Ishikawa (cell line): Measurements from ENCODE around the gene DMD.

Experiments used
- CEBPB ChIP-seq: IDR thresholded peaks from 2 replicates; pipeline ENCODE4 v1.6.1; 2012
- CREB1 ChIP-seq: IDR thresholded peaks from 2 replicates; pipeline ENCODE4 v1.6.1; 2012; ENCODE audit warnings: low read depth
- EGR1 ChIP-seq: IDR thresholded peaks from 2 replicates; pipeline ENCODE4 v1.6.1; 2012
- EP300 ChIP-seq: IDR thresholded peaks from 2 replicates; pipeline ENCODE4 v1.6.1; 2012; ENCODE audit warnings: borderline replicate concordance
- FOXM1 ChIP-seq: IDR thresholded peaks from 2 replicates; pipeline ENCODE4 v1.6.1; 2012; ENCODE audit warnings: low read depth, borderline replicate concordance
- MAX ChIP-seq: IDR thresholded peaks from 2 replicates; pipeline ENCODE4 v1.6.1; 2012
- NFIC ChIP-seq: IDR thresholded peaks from 2 replicates; pipeline ENCODE4 v1.6.1; 2012
- RAD21 ChIP-seq: IDR thresholded peaks from 2 replicates; pipeline ENCODE4 v1.6.1; 2012; ENCODE audit warnings: low read depth
- TAF1 ChIP-seq: IDR thresholded peaks from 2 replicates; pipeline ENCODE4 v1.6.1; 2012; ENCODE audit warnings: low read depth, mild to moderate bottlenecking
- TCF12 ChIP-seq: IDR thresholded peaks from 2 replicates; pipeline ENCODE4 v1.6.1; 2012; ENCODE audit warnings: low read depth
- TEAD4 ChIP-seq: IDR thresholded peaks from 2 replicates; pipeline ENCODE4 v1.6.1; 2012
- YY1 ChIP-seq: IDR thresholded peaks from 2 replicates; pipeline ENCODE4 v1.6.1; 2012; ENCODE audit warnings: low read depth
- ZBTB7A ChIP-seq: IDR thresholded peaks from 2 replicates; pipeline ENCODE4 v1.6.1; 2012; ENCODE audit warnings: low read depth
- TF ChIP-seq, protein P1 (sequence below): IDR thresholded peaks from 2 replicates; pipeline ENCODE4 v1.6.1; 2012; ENCODE audit warnings: low read depth, mild to moderate bottlenecking
- TF ChIP-seq, protein P2 (sequence below): IDR thresholded peaks from 2 replicates; pipeline ENCODE4 v1.6.1; 2012

Gene DMD

DNA sequence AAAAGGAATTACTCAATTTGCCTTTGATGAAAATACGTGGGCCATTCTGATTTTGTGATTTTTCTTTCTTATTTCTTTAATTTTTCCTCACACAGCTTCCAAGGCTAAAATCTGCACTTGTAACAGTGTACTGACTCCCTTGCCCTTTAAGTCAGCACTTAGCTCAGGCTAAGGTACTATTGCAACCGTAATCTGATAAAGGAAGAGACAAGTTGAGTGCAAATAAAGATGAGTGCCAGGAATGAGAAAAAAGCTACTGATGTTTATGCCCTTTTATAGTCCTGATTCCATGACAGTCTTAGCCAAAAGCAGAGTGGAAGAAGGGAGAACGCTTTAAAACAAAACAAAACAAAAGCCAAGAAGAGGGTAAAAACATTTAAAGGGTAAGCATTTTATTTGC is 6.0 kb downstream of the DMD start:
- TF ChIP-seq, protein P1, sequence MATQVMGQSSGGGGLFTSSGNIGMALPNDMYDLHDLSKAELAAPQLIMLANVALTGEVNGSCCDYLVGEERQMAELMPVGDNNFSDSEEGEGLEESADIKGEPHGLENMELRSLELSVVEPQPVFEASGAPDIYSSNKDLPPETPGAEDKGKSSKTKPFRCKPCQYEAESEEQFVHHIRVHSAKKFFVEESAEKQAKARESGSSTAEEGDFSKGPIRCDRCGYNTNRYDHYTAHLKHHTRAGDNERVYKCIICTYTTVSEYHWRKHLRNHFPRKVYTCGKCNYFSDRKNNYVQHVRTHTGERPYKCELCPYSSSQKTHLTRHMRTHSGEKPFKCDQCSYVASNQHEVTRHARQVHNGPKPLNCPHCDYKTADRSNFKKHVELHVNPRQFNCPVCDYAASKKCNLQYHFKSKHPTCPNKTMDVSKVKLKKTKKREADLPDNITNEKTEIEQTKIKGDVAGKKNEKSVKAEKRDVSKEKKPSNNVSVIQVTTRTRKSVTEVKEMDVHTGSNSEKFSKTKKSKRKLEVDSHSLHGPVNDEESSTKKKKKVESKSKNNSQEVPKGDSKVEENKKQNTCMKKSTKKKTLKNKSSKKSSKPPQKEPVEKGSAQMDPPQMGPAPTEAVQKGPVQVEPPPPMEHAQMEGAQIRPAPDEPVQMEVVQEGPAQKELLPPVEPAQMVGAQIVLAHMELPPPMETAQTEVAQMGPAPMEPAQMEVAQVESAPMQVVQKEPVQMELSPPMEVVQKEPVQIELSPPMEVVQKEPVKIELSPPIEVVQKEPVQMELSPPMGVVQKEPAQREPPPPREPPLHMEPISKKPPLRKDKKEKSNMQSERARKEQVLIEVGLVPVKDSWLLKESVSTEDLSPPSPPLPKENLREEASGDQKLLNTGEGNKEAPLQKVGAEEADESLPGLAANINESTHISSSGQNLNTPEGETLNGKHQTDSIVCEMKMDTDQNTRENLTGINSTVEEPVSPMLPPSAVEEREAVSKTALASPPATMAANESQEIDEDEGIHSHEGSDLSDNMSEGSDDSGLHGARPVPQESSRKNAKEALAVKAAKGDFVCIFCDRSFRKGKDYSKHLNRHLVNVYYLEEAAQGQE: no peak
- TF ChIP-seq YY1: no peak
- TF ChIP-seq TEAD4: no peak
- no peak for TF ChIP-seq MAX
- TF ChIP-seq CREB1: no peak
- TF ChIP-seq RAD21: no peak
- no peak for TF ChIP-seq NFIC
- no peak for TF ChIP-seq TAF1
- no peak for TF ChIP-seq EGR1
- TF ChIP-seq, protein P2, sequence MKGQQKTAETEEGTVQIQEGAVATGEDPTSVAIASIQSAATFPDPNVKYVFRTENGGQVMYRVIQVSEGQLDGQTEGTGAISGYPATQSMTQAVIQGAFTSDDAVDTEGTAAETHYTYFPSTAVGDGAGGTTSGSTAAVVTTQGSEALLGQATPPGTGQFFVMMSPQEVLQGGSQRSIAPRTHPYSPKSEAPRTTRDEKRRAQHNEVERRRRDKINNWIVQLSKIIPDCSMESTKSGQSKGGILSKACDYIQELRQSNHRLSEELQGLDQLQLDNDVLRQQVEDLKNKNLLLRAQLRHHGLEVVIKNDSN: no peak
- no peak for TF ChIP-seq EP300
- no peak for TF ChIP-seq FOXM1
- TF ChIP-seq CEBPB: no peak
- no peak for TF ChIP-seq TCF12
- TF ChIP-seq ZBTB7A: no peak

DNA sequence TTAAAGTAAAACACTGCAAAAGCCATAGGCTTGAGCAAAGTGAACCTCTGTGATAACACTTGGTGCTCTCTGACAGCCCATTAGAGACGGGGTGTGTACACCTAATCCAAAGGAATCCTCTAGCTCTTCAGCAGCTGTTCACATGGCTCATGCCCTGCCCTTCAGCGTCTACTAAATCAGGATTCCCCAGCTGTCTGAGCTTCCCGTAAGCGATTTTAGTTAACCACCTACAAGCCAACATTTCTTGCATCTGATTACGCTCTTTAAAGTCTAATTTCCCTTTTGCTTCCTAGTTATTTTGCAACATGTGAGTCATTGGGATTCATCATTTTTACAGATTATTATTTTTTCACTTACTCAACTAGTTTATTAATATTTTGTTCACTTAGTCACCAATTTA is 6.5 kb downstream of the DMD start:
- no peak for TF ChIP-seq TAF1
- no peak for TF ChIP-seq EP300

DNA sequence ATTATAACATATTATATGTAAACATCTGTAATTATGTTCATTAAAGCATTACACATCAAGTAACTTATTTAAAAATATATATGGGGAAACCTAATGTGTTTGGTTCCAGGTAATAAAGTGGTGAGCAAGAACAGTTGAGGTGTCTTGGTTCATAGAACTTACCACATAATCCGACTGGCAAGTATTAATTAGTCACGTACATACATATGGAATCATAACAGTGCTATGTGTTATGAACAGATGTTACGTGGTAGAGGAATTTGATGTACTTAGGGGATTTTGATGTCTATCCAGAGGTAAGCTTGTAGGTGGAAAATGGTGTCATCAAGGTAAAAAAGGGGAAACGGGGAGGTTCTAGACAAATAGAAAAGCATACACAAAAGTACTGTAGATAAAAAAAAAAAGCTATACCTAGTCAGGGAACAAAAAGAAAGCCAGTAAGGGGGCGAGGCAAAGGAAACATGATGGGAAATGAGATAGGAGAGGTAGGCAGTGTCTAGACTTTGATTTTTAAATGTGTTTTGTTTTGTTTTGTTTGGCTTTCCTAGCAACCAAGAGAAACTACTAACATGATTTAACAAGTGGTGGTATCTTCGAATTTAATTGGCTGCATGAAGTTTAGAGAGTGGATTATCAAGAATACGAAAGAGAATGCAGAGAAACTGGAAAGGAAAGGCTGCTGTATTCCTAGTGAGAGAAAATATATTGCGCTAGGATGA is 12.6 kb downstream of the DMD start:
- no peak for TF ChIP-seq MAX
- TF ChIP-seq CEBPB: no peak
- TF ChIP-seq ZBTB7A: no peak
- TF ChIP-seq CREB1: no peak

GRCh38 chrX:33195698-33196097 is 15.7 kb downstream of the DMD start:
- TF ChIP-seq EP300 (no peak), CREB1 (no peak), CEBPB (no peak), TEAD4 (no peak), RAD21 (no peak), TAF1 (no peak)

GRCh38 chrX:33194876-33195433 is 16.4 kb downstream of the DMD start:
- no peak for TF ChIP-seq CEBPB
- TF ChIP-seq MAX: no peak

DNA sequence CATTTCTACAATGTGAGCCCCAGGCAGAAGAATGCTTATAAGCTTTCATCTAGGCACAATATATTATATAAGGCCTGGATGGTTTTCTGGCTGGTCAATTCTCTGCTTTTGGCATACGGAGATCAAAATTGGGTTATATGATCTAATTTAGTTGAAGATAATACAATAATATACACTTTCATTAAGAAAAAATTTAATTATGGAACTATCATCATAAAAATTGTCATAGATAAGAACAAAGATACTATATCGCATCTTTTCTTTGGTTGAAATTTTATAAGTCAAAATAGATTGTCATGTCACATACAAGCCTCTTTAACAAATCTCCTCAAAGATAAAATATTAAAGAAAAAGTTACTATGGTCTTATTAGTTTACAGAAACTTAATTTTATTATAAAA is 17.1 kb downstream of the DMD start:
- TF ChIP-seq MAX (no peak), NFIC (no peak)

DNA sequence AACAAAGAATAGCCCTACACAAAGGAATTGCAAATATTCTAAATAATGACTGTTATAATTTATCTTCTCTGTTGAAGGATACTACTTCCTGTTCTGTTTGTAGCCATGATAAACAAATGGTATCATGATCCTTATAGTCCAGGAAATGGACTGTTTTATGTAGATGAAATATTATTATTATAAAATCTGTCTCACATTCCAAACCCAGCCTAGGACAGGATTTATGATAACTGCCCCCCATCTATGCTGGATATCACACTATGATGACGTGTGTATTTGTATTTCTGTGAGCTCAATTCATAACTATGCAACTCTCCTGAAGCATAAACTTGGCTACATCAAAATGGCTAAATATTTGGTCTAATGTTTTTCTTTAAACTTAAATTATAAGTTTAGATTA is 21.3 kb downstream of the DMD start:
- TF ChIP-seq, protein P1: no peak
- TF ChIP-seq MAX (no peak), CEBPB (no peak), TCF12 (no peak), ZBTB7A (no peak), TAF1 (no peak), YY1 (no peak), EGR1 (no peak), NFIC (no peak), TEAD4 (no peak), RAD21 (no peak), EP300 (no peak), CREB1 (no peak), FOXM1 (no peak)
- TF ChIP-seq, protein P2: no peak
